Spleen (tissue), 7 donors: ENCODE results near the gene NBAS.

Experiments
- CTCF ChIP-seq, 11 experiments: fragments of 200-600 bp in 7 of 11; fragments of 450-650 bp in 4 of 11; sonication (generic) in 4 of 11; IDR thresholded peaks in 8 of 11; conservative IDR thresholded peaks in 3 of 11; 1 replicate in 7 of 11; 2 replicates in 4 of 11; pipeline versions ENCODE4 v1.4.0 to v1.8.0; 2016 to 2021; ENCODE audit warnings: antibody characterized with exemption in 11 of 11, inconsistent platforms in 4 of 11, mild to moderate bottlenecking in 1 of 11
- POLR2AphosphoS5 ChIP-seq, 3 donors: sonication (generic); formaldehyde crosslinking; IDR thresholded peaks; one replicate each; pipeline ENCODE4 v1.5.1; 2017; ENCODE audit warnings: antibody characterized with exemption in 3 of 3
- donor health status: DM: no; HTN: no; CAD: no; lungs with moderate emphysema.
- donor health status: DM: no; HTN: no; CAD: no.
- donor health status: DM: no; HTN: no; CAD: no.

GRCh38 chr2:15279201-15279876, 281.8 kb downstream of the NBAS start:
- no peak for TF ChIP-seq POLR2AphosphoS5 (IDR thresholded peaks at IDR 0.05)
- TF ChIP-seq CTCF (IDR thresholded peaks at IDR 0.05 in 8 of 11, conservative IDR thresholded peaks at IDR 0.05 in 3 of 11) = no peak
